SU-DHL-6 (cell line): Measurements from ENCODE around the gene ADRA2B.
A peak's percentile ranks its signal among the peaks of the same experiment; 100 is the strongest.

Experiments
- EZH2phosphoT487 ChIP-seq: fragments of 200-600 bp; sonication (generic), shearing (Covaris generic); conservative IDR thresholded peaks from 2 replicates; pipeline ENCODE4 v1.6.1; 2018; ENCODE audit warnings: mild to moderate bottlenecking, antibody characterized with exemption, low read length, moderate library complexity, mixed read lengths
- TF ChIP-seq, protein P1 (sequence below): fragments of 200-600 bp; sonication (generic); IDR thresholded peaks from one replicate; pipeline ENCODE4 v1.5.1; 2017; ENCODE audit warnings: antibody characterized with exemption, mild to moderate bottlenecking, low read length, moderate library complexity; ENCODE audit not compliant: insufficient read depth, poor library complexity, severe bottlenecking

DNA sequence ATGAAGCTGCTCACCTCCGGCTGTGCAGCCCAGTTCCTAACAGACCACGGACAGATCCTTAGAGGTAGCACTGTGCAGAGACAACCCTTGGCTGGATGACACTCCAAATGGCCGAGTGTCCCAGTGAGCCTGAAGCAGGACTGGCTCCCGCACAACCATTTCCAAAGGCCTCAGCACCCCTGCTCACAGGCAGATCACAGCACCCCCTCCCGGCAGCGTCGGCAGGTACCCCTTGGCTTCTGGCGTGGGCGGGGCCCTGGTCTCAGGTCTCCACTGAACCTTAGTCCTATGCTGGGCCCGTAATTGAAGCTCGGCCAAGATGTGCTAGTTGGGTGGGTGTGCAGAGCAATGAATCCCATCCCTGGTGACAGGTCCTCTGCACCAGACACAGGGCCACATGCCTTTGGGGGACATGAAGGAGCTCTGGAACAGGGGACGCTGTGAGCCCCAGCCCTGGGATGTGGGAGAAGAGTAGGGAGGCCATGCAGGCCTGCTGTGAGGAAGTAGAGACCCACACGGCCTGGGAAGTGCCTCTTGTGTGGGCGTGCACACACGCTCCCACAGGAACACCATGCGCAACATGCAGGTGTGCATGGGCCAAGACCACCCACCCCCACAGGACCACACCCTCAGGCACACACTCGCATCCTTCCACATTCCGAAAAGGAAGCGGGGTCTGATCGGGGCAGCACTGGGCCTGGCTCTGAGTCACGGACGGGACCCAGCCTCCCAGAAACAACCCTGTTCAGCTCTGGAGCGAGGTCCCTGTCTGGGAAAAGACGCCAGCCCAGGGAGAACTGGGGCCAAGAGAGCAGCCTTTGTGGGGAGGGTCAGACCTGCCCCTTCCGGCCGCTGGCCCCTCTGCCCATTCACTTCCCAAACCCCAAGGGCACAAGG is 26.1 kb upstream of the ADRA2B start:
- TF ChIP-seq, protein P1, sequence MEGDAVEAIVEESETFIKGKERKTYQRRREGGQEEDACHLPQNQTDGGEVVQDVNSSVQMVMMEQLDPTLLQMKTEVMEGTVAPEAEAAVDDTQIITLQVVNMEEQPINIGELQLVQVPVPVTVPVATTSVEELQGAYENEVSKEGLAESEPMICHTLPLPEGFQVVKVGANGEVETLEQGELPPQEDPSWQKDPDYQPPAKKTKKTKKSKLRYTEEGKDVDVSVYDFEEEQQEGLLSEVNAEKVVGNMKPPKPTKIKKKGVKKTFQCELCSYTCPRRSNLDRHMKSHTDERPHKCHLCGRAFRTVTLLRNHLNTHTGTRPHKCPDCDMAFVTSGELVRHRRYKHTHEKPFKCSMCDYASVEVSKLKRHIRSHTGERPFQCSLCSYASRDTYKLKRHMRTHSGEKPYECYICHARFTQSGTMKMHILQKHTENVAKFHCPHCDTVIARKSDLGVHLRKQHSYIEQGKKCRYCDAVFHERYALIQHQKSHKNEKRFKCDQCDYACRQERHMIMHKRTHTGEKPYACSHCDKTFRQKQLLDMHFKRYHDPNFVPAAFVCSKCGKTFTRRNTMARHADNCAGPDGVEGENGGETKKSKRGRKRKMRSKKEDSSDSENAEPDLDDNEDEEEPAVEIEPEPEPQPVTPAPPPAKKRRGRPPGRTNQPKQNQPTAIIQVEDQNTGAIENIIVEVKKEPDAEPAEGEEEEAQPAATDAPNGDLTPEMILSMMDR, result peak; percentile 61
- no peak for TF ChIP-seq EZH2phosphoT487
